HepG2 (cell line): ENCODE results near the gene PTCD1. TPM values are rescaled to one million over a fixed set of nuclear protein-coding genes. Genes with fewer than 3 reads are reported as not detected.

Experiments
- ATAC-seq: fragments of 200-7000 bp; cut with Tn5 transposase; 3 replicates; pipeline ENCODE4 v1.9.1; 2020; ENCODE audit warnings: mild to moderate bottlenecking, moderate library complexity
- BruUV-seq: library from RNA; stranded (reverse); fragments of 400-500 nt; replicated peaks from 2 replicates; lab custom pipeline; 2021; lab: Mats Ljungman, UMichigan
- CTCF ChIA-PET: fragments of 300-600 bp; formaldehyde crosslinking; extraction: SDS; loops from one replicate; lab custom pipeline; 2021; ENCODE audit warnings: low total read pairs, inconsistent platforms, low intra/inter-chr PET ratio; lab: Yijun Ruan, JAX
- POLR2A ChIA-PET: fragments of 350-600 bp; sonication (Branson Sonifier 250); formaldehyde crosslinking; loops from one replicate; lab custom pipeline; 2020; ENCODE audit warnings: antibody characterized with exemption, inconsistent platforms; lab: Yijun Ruan, JAX
- DNase-seq: peaks from one replicate; pipeline ENCODE4 v3.0.0-alpha.2; 2015; ENCODE audit warnings: low spot score
- FAIRE-seq: peaks from 3 replicates; lab custom pipeline; 2011; peaks lifted over from hg19 to GRCh38; lab: Jason Lieb, UNC
- H2AFZ ChIP-seq: one replicate; pipeline ENCODE4 v1.6.1; 2011; ENCODE audit warnings: low read length, inconsistent platforms
- H3K27ac ChIP-seq: fragments of 300-600 bp; 3 replicates; pipeline ENCODE4 v1.8.0; 2011; ENCODE audit warnings: mixed run types, mild to moderate bottlenecking, mixed read lengths, low read length, inconsistent platforms; ENCODE audit not compliant: insufficient read depth; ENCODE audit errors: extremely low read length
- H3K27me3 ChIP-seq, 2 experiments: fragments of 200-600 bp in 1 of 2; 2 replicates in 1 of 2; 3 replicates in 1 of 2; pipeline versions ENCODE4 v1.6.0 to v1.8.0; 2011; ENCODE audit warnings: low read length in 2 of 2, mild to moderate bottlenecking in 2 of 2, moderate library complexity in 2 of 2, inconsistent platforms in 1 of 2; ENCODE audit not compliant: insufficient read depth in 2 of 2, control insufficient read depth in 1 of 2
- H3K36me3 ChIP-seq, 2 experiments: fragments of 200-600 bp in 1 of 2; replicated peaks in 1 of 2; 2 replicates in 1 of 2; 3 replicates in 1 of 2; pipeline versions ENCODE4 v1.5.1 to v1.8.0; 2011; ENCODE audit warnings: low read length in 2 of 2, inconsistent platforms in 1 of 2; ENCODE audit not compliant: insufficient read depth in 2 of 2, control insufficient read depth in 1 of 2
- H3K4me1 ChIP-seq: 2 replicates; pipeline ENCODE4 v1.5.1; 2012; ENCODE audit warnings: low read length, inconsistent platforms; ENCODE audit not compliant: insufficient read depth
- H3K4me2 ChIP-seq: 2 replicates; pipeline ENCODE4 v1.6.0; 2011; ENCODE audit warnings: low read depth, low read length, inconsistent platforms
- H3K4me3 ChIP-seq, 3 experiments: fragments of 200-600 bp in 1 of 3; sonication (generic), shearing (Covaris generic) in 1 of 3; replicated peaks in 1 of 3; 2 replicates each; pipeline ENCODE4 v1.5.1; 2011 to 2016; ENCODE audit warnings: low read length in 3 of 3, inconsistent platforms in 2 of 3, low read depth in 2 of 3, mild to moderate bottlenecking in 2 of 3, control low read depth in 1 of 3, mixed read lengths in 1 of 3; ENCODE audit not compliant: insufficient read depth in 1 of 3
- H3K79me2 ChIP-seq: one replicate; pipeline ENCODE4 v1.6.1; 2011; ENCODE audit warnings: low read length, inconsistent platforms; ENCODE audit not compliant: insufficient read depth
- H3K9ac ChIP-seq: 2 replicates; pipeline ENCODE4 v1.6.0; 2011; ENCODE audit warnings: mild to moderate bottlenecking, low read depth, low read length, inconsistent platforms; ENCODE audit not compliant: insufficient read depth
- H3K9me3 ChIP-seq: 2 replicates; pipeline ENCODE4 v1.5.1; 2012; ENCODE audit warnings: mild to moderate bottlenecking, low read length
- H4K20me1 ChIP-seq: 2 replicates; pipeline ENCODE4 v1.6.0; 2011; ENCODE audit warnings: inconsistent platforms, mild to moderate bottlenecking, low read length, moderate library complexity; ENCODE audit not compliant: insufficient read depth
- CC2D1A ChIP-seq: sonication (generic); formaldehyde crosslinking; IDR thresholded peaks from 2 replicates; pipeline ENCODE4 v1.8.1; 2023; ENCODE audit warnings: mild to moderate bottlenecking, missing genetic modification reagents
- CENPX ChIP-seq: sonication (generic); formaldehyde crosslinking; IDR thresholded peaks from 2 replicates; pipeline ENCODE4 v1.9.0; 2021; ENCODE audit warnings: mild to moderate bottlenecking, missing genetic modification reagents, moderate library complexity
- GRHL1 ChIP-seq: sonication (generic); formaldehyde crosslinking; conservative IDR thresholded peaks from 2 replicates; pipeline ENCODE4 v1.8.0; 2022; ENCODE audit warnings: missing genetic modification reagents
- HIVEP1 ChIP-seq: sonication (generic); formaldehyde crosslinking; IDR thresholded peaks from 2 replicates; pipeline ENCODE4 v1.4.0; 2020; ENCODE audit warnings: mild to moderate bottlenecking, missing genetic modification reagents
- JDP2 ChIP-seq: sonication (generic); formaldehyde crosslinking; IDR thresholded peaks from 2 replicates; pipeline ENCODE4 v1.8.1; 2022; ENCODE audit warnings: missing genetic modification reagents, borderline replicate concordance
- KMT2A ChIP-seq: sonication (generic); formaldehyde crosslinking; IDR thresholded peaks from 2 replicates; pipeline ENCODE4 v1.4.0; 2020; ENCODE audit warnings: missing genetic modification reagents
- LBX2 ChIP-seq: sonication (generic); formaldehyde crosslinking; IDR thresholded peaks from 2 replicates; pipeline ENCODE4 v1.5.0; 2020; ENCODE audit warnings: missing genetic modification reagents, mild to moderate bottlenecking, borderline replicate concordance
- MED1 ChIP-seq: sonication (generic); formaldehyde crosslinking; IDR thresholded peaks from 2 replicates; pipeline ENCODE4 v1.4.0; 2020; ENCODE audit warnings: missing genetic modification reagents
- NFE2 ChIP-seq: sonication (generic); formaldehyde crosslinking; IDR thresholded peaks from 2 replicates; pipeline ENCODE4 v1.4.0; 2020; ENCODE audit warnings: missing genetic modification reagents
- RARG ChIP-seq: sonication (generic); formaldehyde crosslinking; IDR thresholded peaks from 2 replicates; pipeline ENCODE4 v1.4.0; 2020; ENCODE audit warnings: low read depth, mild to moderate bottlenecking, missing genetic modification reagents
- SNAPC5 ChIP-seq: sonication (generic); formaldehyde crosslinking; IDR thresholded peaks from 2 replicates; pipeline ENCODE4 v1.8.1; 2023; ENCODE audit warnings: mild to moderate bottlenecking, missing genetic modification reagents, borderline replicate concordance
- SRSF1 ChIP-seq: fragments of 200-400 bp; formaldehyde crosslinking; optimal IDR thresholded peaks from 2 replicates; pipeline ENCODE3; 2017; ENCODE audit warnings: mild to moderate bottlenecking, low read depth, low read length, moderate library complexity
- STAG1 ChIP-seq: sonication (generic); formaldehyde crosslinking; IDR thresholded peaks from 2 replicates; pipeline ENCODE4 v1.4.0; 2020; ENCODE audit warnings: missing genetic modification reagents
- TCF12 ChIP-seq, 2 experiments: fragments of 450-650 bp in 1 of 2; sonication (generic) in 1 of 2; formaldehyde crosslinking in 1 of 2; IDR thresholded peaks; 2 replicates each; pipeline versions ENCODE4 v1.6.1 to v1.8.0; 2017 to 2022; ENCODE audit warnings: antibody characterized with exemption in 1 of 2, mild to moderate bottlenecking in 1 of 2, missing genetic modification reagents in 1 of 2, moderate library complexity in 1 of 2
- ZBTB10 ChIP-seq: sonication (generic); formaldehyde crosslinking; IDR thresholded peaks from 2 replicates; pipeline ENCODE4 v1.4.0; 2020; ENCODE audit warnings: missing genetic modification reagents, borderline replicate concordance
- ZBTB3 ChIP-seq: sonication (generic); formaldehyde crosslinking; IDR thresholded peaks from 2 replicates; pipeline ENCODE4 v1.4.0; 2020; ENCODE audit warnings: low read depth, mild to moderate bottlenecking, moderate library complexity, missing genetic modification reagents, borderline replicate concordance
- ZNF382 ChIP-seq: sonication (generic); formaldehyde crosslinking; IDR thresholded peaks from 2 replicates; pipeline ENCODE4 v1.5.0; 2020; ENCODE audit warnings: missing genetic modification reagents, mild to moderate bottlenecking, borderline replicate concordance
- ZSCAN9 ChIP-seq: IDR thresholded peaks from 2 replicates; pipeline ENCODE4 v1.6.1; 2016; ENCODE audit warnings: borderline replicate concordance
- WGBS: methylation state at CpG from one replicate; pipeline ENCODE4 v1.1.6; 2017; ENCODE audit warnings: low lambda C conversion rate; 5-methylcytosine and 5-hydroxymethylcytosine counted together
- in situ Hi-C: cut with HindIII; loops from 2 replicates; pipeline ENCODE4 v1.10.0; 2017; ENCODE audit warnings: low pct_unique_long_range_greater_than_20kb; ENCODE audit not compliant: extremely low pct_ligation_motif_present
- intact Hi-C: fragments of 100-400 bp; cut with micrococcal nuclease; formaldehyde crosslinking; loops from one replicate; pipeline ENCODE4 v1.10.0; 2022; ENCODE audit not compliant: unreplicated experiment
- polyA plus RNA-seq, 8 experiments: library from polyadenylated mRNA; depleted of rRNA in 3 of 8; stranded (reverse) in 7 of 8; unstranded in 1 of 8; fragments of >200 nt; fragmentation: Illumina TruSeq in 4 of 8; extraction: Trizol in 4 of 8; gene quantifications; 2 replicates each; pipeline versions ENCODE4 v1.2.1 to v1.2.3, GENCODE V29; 2011 to 2016; ENCODE audit warnings: low read depth in 4 of 8, missing spikeins in 1 of 8, mixed read lengths in 1 of 8; ENCODE audit not compliant: insufficient read depth in 1 of 8
- total RNA-seq, 5 experiments: library from RNA; depleted of rRNA; stranded (reverse); fragments of >200 nt; fragmentation: Illumina TruSeq; extraction: Trizol; gene quantifications; 2 replicates each; pipeline ENCODE4 v1.2.3, GENCODE V29; 2016; ENCODE audit warnings: low read depth in 1 of 5

Gene PTCD1
- total and polyA plus RNA-seq, 2 of the 13 experiments (the other 11 are each of a cell fraction or from before 2014, with no cell fraction given), result 3.0 to 8.4 TPM

- Histone ChIP-seq H3K79me2 (peaks cover 8% of the 10 kb centered on the region), H3K27me3 (no peaks in the 10 kb centered on the region), H4K20me1 (0 out of 2 replicates have a peak, but pooled peaks cover 2% of the 10 kb centered on the region), H3K4me1 (peaks cover 39% of the 10 kb centered on the region), H3K36me3 (no peaks in the 10 kb centered on the region), H3K27ac (peak overlapping the region; percentile 75), H3K9me3 (no peaks in the 10 kb centered on the region), H3K9ac (peak overlapping the region; percentile 61), H3K4me3 (peak overlapping the region; percentile 27 to 61 (median 29); a peak in 5 of 6 replicates), H3K4me2 (peak overlapping the region; percentile 96), H2AFZ (no peak overlapping the region)
- in situ Hi-C loops (no loop called here), intact Hi-C loops (loop anchor here (5.0 kb wide), 1 partner anchor 35 kb away; the partner anchor contains the start of genes BUD31 and PDAP1)
- ChIA-PET POLR2A (interaction anchor here (0.8 to 1.6 kb wide), 11 partner anchors 8 to 274 kb away, joined by 3 to 29 read pairs (median 4); partner anchors contain the start of genes ARPC1A, BUD31, CPSF4 and PDAP1), CTCF (no interaction called here)
- ATAC-seq, result peak; percentile 79
- peak; percentile 97 for DNase-seq
- WGBS, result 2% methylated on average over 17 of the region's 21 CpGs
- FAIRE-seq, result peak; percentile 96
- no TSS peak for BruUV-seq
- TF ChIP-seq LBX2 (CRISPR knock-in tag) (no peak), SNAPC5 (CRISPR knock-in tag) (no peak), STAG1 (CRISPR knock-in tag) (no peak), GRHL1 (CRISPR knock-in tag) (no peak), ZBTB10 (CRISPR knock-in tag) (no peak), RARG (CRISPR knock-in tag) (no peak), CENPX (CRISPR knock-in tag) (no peak), NFE2 (CRISPR knock-in tag) (no peak), KMT2A (CRISPR knock-in tag) (peak; percentile 81), SRSF1 (no peak), HIVEP1 (CRISPR knock-in tag) (0 out of 2 replicates have a peak, but pooled peaks have one; percentile 38), ZSCAN9 (peak; percentile 75; the same call in 1 of the 2 replicates), ZBTB3 (CRISPR knock-in tag) (no peak), ZNF382 (CRISPR knock-in tag) (no peak), MED1 (CRISPR knock-in tag) (peak; percentile 75), TCF12 (IDR thresholded peaks at IDR 0.05) (no peak), TCF12 (CRISPR knock-in tag; IDR thresholded peaks at IDR 0.05) (no peak), JDP2 (CRISPR knock-in tag) (no peak), CC2D1A (no peak)
These were observed 66.1 kb downstream of the PTCD1 start for GRCh38 chr7:99372275-99373090.
